PFSK-1 (cell line): Measurements from ENCODE around the gene ACTR2.

Experiments
- POLR2AphosphoS5 ChIP-seq: IDR thresholded peaks from 2 replicates; pipeline ENCODE4 v1.6.1; 2012; ENCODE audit warnings: low read depth, mild to moderate bottlenecking, control low read depth, low read length, moderate library complexity
- TAF1 ChIP-seq: IDR thresholded peaks from 2 replicates; pipeline ENCODE4 v1.6.1; 2012; ENCODE audit warnings: low read length, control low read depth, borderline replicate concordance; ENCODE audit not compliant: insufficient read depth
- TF ChIP-seq, protein P1 (sequence below), 2 experiments: IDR thresholded peaks; 2 replicates each; pipeline versions ENCODE4 v1.6.1 to v1.8.0; 2011 to 2012; ENCODE audit warnings: low read depth in 2 of 2, low read length in 2 of 2, control low read depth in 1 of 2, inconsistent platforms in 1 of 2, mild to moderate bottlenecking in 1 of 2, moderate library complexity in 1 of 2; ENCODE audit not compliant: insufficient read depth in 1 of 2

- no peak for TF ChIP-seq TAF1
- no peak for TF ChIP-seq POLR2AphosphoS5
- TF ChIP-seq, protein P1, sequence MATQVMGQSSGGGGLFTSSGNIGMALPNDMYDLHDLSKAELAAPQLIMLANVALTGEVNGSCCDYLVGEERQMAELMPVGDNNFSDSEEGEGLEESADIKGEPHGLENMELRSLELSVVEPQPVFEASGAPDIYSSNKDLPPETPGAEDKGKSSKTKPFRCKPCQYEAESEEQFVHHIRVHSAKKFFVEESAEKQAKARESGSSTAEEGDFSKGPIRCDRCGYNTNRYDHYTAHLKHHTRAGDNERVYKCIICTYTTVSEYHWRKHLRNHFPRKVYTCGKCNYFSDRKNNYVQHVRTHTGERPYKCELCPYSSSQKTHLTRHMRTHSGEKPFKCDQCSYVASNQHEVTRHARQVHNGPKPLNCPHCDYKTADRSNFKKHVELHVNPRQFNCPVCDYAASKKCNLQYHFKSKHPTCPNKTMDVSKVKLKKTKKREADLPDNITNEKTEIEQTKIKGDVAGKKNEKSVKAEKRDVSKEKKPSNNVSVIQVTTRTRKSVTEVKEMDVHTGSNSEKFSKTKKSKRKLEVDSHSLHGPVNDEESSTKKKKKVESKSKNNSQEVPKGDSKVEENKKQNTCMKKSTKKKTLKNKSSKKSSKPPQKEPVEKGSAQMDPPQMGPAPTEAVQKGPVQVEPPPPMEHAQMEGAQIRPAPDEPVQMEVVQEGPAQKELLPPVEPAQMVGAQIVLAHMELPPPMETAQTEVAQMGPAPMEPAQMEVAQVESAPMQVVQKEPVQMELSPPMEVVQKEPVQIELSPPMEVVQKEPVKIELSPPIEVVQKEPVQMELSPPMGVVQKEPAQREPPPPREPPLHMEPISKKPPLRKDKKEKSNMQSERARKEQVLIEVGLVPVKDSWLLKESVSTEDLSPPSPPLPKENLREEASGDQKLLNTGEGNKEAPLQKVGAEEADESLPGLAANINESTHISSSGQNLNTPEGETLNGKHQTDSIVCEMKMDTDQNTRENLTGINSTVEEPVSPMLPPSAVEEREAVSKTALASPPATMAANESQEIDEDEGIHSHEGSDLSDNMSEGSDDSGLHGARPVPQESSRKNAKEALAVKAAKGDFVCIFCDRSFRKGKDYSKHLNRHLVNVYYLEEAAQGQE (IDR thresholded peaks at IDR 0.05; ENCODE audit: insufficient read depth in 1 of 2, low read depth in 2 of 2, low read length in 2 of 2): peak in 1 of 2 experiments; percentile 58; a peak in 2 of 4 replicates
Observed at GRCh38 chr2:65300134-65300760, 72.6 kb downstream of the ACTR2 start.
